ENCODE data around the gene MMRN2.
"Not testable (repeated sequence)": the region's sequence is repeated elsewhere in the genome, so short reads cannot be mapped to it uniquely, and the experiment has no call there.

GRCh38 chr10:86981020-86981419, 23.6 kb upstream of the MMRN2 start:
- not testable (repeated sequence) for TF ChIP-seq EP300, POLR2A (IDR thresholded peaks at IDR 0.05)

Data from sigmoid colon (tissue), 4 donors.